K562 (cell line): ENCODE data around the gene ZNF740. TPM values are rescaled to one million over a fixed set of nuclear protein-coding genes. Genes with fewer than 3 reads are reported as not detected.

ENCODE experiments used
- BRD9 ChIP-seq: fragments of 450-650 bp; IDR thresholded peaks from 2 replicates; pipeline ENCODE4 v1.6.1; 2018; ENCODE audit warnings: low read depth; ENCODE audit not compliant: partially characterized antibody
- BRF1 ChIP-seq: IDR thresholded peaks from 3 replicates; pipeline ENCODE4 v1.6.1; 2011; ENCODE audit warnings: borderline replicate concordance, mild to moderate bottlenecking; ENCODE audit not compliant: insufficient read length; ENCODE audit errors: extremely low read depth
- HEY1 ChIP-seq: fragments of 250-450 bp; sonication (Bioruptor Pico); IDR thresholded peaks from 2 replicates; pipeline ENCODE4 v1.5.0; 2020; ENCODE audit warnings: mild to moderate bottlenecking, moderate library complexity, borderline replicate concordance
- NR2F6 ChIP-seq: fragments of 450-650 bp; formaldehyde crosslinking; IDR thresholded peaks from 2 replicates; pipeline ENCODE4 v1.4.0; 2020; ENCODE audit warnings: mild to moderate bottlenecking
- RBM22 ChIP-seq: fragments of 200-400 bp; formaldehyde crosslinking; IDR thresholded peaks from 2 replicates; pipeline ENCODE4 v1.6.1; 2018; ENCODE audit warnings: low read length, low read depth; ENCODE audit not compliant: poor library complexity, severe bottlenecking
- STAT5B ChIP-seq: fragments of 250-450 bp; sonication (Bioruptor Pico); IDR thresholded peaks from 2 replicates; pipeline ENCODE4 v1.8.0; 2021; ENCODE audit warnings: mild to moderate bottlenecking, inconsistent platforms
- TAL1 ChIP-seq: fragments of 450-650 bp; IDR thresholded peaks from 2 replicates; pipeline ENCODE4 v1.6.1; 2016; ENCODE audit warnings: mild to moderate bottlenecking
- ZNF143 ChIP-seq: sonication (generic); formaldehyde crosslinking; IDR thresholded peaks from 2 replicates; pipeline ENCODE4 v1.9.0; 2022; ENCODE audit warnings: mild to moderate bottlenecking, missing genetic modification reagents
- ZNF445 ChIP-seq: fragments of 250-450 bp; sonication (Bioruptor Pico); IDR thresholded peaks from 2 replicates; pipeline ENCODE4 v1.4.0; 2020; ENCODE audit warnings: low read depth, mild to moderate bottlenecking, moderate library complexity
- polyA plus RNA-seq, 8 experiments: library from polyadenylated mRNA; depleted of rRNA in 4 of 8; stranded (reverse) in 5 of 8; unstranded in 3 of 8; fragments of >200 nt; fragmentation: Nextera tagmentation in 2 of 8; fragmentation: Illumina TruSeq in 1 of 8; extraction: Ambion mirVana in 2 of 8; extraction: Trizol in 1 of 8; gene quantifications; 2 replicates each; pipeline versions ENCODE4 v1.2.1 to v1.2.3, GENCODE V29; 2011 to 2014; ENCODE audit warnings: inconsistent platforms in 1 of 8, missing spikeins in 1 of 8
- total RNA-seq, 7 experiments: library from RNA; depleted of rRNA in 6 of 7; stranded (reverse); fragments of >200 nt in 6 of 7; fragmentation: Illumina TruSeq in 2 of 7; extraction: Trizol in 2 of 7; gene quantifications; 2 replicates each; pipeline versions ENCODE4 v1.2.1 to v1.2.3, GENCODE V29; 2011 to 2021; ENCODE audit warnings: low replicate concordance in 1 of 7
- TF ChIP-seq, protein P1 (sequence below): fragments of 450-650 bp; IDR thresholded peaks from 2 replicates; pipeline ENCODE4 v1.6.1; 2016; ENCODE audit warnings: mild to moderate bottlenecking
- TF ChIP-seq, protein P2 (sequence below): fragments of 450-650 bp; IDR thresholded peaks from 2 replicates; pipeline ENCODE4 v1.6.1; 2014; ENCODE audit warnings: low read depth, mild to moderate bottlenecking, moderate library complexity, borderline replicate concordance
- TF ChIP-seq, protein P3 (sequence below): fragments of 250-450 bp; sonication (Bioruptor Pico); IDR thresholded peaks from 2 replicates; pipeline ENCODE4 v1.5.0; 2022; ENCODE audit warnings: mild to moderate bottlenecking
- TF ChIP-seq, protein P4 (sequence below): fragments of 450-650 bp; IDR thresholded peaks from 2 replicates; pipeline ENCODE4 v1.6.1; 2017; ENCODE audit warnings: antibody characterized with exemption
- TF ChIP-seq, protein P5 (sequence below): fragments of 450-650 bp; formaldehyde crosslinking; conservative IDR thresholded peaks from 2 replicates; pipeline ENCODE4 v1.4.0; 2022; ENCODE audit warnings: mild to moderate bottlenecking, missing genetic modification characterization

Gene ZNF740
- total and polyA plus RNA-seq, 9 of the 15 experiments (the other 6 are each of a cell fraction or from before 2014, with no cell fraction given), result 0.57 to 46.4 (median 18.6) TPM

DNA sequence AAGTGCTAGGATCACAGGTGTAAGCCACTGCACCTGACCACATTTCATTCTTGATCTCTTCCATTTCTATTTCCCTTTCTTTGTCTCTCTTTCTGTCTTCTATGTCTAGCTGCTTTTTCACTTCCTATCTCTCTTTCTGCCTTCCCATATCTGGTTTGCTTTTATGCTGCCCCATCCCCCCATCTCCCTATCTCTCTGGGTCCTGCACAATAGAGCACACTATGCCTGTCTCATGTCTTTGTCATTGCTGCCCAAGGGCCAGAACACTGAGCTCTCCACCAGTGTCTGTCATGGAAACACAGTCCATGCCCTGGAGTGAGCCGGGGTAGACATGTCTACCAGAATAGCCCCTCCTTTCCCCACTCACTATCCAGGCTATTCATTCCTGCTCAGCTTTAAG lies 63.8 kb downstream of the ZNF740 start (continued):
- TF ChIP-seq, protein P1, sequence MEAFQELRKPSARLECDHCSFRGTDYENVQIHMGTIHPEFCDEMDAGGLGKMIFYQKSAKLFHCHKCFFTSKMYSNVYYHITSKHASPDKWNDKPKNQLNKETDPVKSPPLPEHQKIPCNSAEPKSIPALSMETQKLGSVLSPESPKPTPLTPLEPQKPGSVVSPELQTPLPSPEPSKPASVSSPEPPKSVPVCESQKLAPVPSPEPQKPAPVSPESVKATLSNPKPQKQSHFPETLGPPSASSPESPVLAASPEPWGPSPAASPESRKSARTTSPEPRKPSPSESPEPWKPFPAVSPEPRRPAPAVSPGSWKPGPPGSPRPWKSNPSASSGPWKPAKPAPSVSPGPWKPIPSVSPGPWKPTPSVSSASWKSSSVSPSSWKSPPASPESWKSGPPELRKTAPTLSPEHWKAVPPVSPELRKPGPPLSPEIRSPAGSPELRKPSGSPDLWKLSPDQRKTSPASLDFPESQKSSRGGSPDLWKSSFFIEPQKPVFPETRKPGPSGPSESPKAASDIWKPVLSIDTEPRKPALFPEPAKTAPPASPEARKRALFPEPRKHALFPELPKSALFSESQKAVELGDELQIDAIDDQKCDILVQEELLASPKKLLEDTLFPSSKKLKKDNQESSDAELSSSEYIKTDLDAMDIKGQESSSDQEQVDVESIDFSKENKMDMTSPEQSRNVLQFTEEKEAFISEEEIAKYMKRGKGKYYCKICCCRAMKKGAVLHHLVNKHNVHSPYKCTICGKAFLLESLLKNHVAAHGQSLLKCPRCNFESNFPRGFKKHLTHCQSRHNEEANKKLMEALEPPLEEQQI, result no peak
- TF ChIP-seq ZNF143 (CRISPR knock-in tag) (no peak), STAT5B (CRISPR knock-in tag) (no peak), HEY1 (CRISPR knock-in tag) (no peak), ZNF445 (CRISPR knock-in tag) (no peak), NR2F6 (no peak), RBM22 (no peak), TAL1 (peak; percentile 43; the same call in 1 of the 2 replicates), BRD9 (peak; percentile 47), BRF1 (no peak)
- TF ChIP-seq, protein P2, sequence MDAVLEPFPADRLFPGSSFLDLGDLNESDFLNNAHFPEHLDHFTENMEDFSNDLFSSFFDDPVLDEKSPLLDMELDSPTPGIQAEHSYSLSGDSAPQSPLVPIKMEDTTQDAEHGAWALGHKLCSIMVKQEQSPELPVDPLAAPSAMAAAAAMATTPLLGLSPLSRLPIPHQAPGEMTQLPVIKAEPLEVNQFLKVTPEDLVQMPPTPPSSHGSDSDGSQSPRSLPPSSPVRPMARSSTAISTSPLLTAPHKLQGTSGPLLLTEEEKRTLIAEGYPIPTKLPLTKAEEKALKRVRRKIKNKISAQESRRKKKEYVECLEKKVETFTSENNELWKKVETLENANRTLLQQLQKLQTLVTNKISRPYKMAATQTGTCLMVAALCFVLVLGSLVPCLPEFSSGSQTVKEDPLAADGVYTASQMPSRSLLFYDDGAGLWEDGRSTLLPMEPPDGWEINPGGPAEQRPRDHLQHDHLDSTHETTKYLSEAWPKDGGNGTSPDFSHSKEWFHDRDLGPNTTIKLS, result no peak
- TF ChIP-seq, protein P3, sequence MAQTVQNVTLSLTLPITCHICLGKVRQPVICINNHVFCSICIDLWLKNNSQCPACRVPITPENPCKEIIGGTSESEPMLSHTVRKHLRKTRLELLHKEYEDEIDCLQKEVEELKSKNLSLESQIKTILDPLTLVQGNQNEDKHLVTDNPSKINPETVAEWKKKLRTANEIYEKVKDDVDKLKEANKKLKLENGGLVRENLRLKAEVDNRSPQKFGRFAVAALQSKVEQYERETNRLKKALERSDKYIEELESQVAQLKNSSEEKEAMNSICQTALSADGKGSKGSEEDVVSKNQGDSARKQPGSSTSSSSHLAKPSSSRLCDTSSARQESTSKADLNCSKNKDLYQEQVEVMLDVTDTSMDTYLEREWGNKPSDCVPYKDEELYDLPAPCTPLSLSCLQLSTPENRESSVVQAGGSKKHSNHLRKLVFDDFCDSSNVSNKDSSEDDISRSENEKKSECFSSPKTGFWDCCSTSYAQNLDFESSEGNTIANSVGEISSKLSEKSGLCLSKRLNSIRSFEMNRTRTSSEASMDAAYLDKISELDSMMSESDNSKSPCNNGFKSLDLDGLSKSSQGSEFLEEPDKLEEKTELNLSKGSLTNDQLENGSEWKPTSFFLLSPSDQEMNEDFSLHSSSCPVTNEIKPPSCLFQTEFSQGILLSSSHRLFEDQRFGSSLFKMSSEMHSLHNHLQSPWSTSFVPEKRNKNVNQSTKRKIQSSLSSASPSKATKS (CRISPR knock-in tag), result no peak
- TF ChIP-seq, protein P4, sequence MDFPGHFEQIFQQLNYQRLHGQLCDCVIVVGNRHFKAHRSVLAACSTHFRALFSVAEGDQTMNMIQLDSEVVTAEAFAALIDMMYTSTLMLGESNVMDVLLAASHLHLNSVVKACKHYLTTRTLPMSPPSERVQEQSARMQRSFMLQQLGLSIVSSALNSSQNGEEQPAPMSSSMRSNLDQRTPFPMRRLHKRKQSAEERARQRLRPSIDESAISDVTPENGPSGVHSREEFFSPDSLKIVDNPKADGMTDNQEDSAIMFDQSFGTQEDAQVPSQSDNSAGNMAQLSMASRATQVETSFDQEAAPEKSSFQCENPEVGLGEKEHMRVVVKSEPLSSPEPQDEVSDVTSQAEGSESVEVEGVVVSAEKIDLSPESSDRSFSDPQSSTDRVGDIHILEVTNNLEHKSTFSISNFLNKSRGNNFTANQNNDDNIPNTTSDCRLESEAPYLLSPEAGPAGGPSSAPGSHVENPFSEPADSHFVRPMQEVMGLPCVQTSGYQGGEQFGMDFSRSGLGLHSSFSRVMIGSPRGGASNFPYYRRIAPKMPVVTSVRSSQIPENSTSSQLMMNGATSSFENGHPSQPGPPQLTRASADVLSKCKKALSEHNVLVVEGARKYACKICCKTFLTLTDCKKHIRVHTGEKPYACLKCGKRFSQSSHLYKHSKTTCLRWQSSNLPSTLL, result 0 out of 2 replicates have a peak, but pooled peaks have one; percentile 19
- TF ChIP-seq, protein P5, sequence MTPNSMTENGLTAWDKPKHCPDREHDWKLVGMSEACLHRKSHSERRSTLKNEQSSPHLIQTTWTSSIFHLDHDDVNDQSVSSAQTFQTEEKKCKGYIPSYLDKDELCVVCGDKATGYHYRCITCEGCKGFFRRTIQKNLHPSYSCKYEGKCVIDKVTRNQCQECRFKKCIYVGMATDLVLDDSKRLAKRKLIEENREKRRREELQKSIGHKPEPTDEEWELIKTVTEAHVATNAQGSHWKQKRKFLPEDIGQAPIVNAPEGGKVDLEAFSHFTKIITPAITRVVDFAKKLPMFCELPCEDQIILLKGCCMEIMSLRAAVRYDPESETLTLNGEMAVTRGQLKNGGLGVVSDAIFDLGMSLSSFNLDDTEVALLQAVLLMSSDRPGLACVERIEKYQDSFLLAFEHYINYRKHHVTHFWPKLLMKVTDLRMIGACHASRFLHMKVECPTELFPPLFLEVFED, result peak; percentile 20; the same call in 1 of the 2 replicates
